Stimulated activated CD4-positive, alpha-beta T cell treated with anti-CD3 and anti-CD28 coated beads, Interleukin-1b, Interleukin-23, amount 100 ng/mL, for 1 hour (primary cell): ENCODE measurements around the gene CEBPB.

Source experiments
- DNase-seq, 2 donors: peaks; one replicate each; pipeline ENCODE4 v3.0.0-alpha.2; 2020; ENCODE audit warnings: low read depth in 2 of 2

CEBPB gene

DNA sequence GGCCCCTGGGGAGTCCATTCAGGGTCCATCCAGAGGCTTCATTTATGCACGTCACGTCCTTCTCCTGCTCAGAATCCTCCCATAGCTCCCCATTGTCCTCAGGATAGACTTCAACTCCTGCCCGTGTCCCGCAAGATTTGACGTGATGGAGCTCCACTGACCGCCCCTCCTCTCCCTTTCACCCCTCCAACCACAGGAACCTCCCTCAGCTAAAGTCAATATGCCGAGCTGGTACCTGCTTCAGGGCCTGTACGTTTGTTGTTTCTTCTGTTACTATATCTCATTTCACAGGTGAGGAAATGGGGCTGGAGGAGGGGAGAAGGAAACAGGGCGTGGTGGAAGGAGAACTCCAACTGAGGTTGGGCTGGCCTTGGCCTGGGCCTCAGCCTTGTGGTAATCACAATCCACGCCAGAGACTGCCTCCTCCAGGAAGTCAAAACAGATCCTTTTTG is 38.6 kb downstream of the CEBPB start:
- DNase-seq: no peak

DNA sequence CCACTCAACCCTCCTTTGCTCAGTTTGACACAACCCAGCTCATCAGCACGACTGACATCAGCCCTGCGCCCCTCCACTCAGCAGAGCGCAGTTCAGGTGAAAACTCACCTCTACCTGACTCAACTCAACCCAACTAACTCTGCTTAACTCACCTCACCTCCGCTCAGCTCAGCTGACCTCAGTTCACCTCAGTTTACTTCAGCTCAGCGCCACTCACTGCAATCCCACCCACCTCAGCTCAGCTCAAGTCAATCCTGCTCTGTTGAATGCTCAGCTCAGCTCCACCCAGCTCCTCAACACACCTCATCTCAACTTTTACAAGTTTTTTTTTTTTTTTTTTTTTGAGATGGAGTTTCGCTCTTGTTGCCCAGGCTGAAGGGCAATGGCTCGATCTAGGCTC is 39.6 kb downstream of the CEBPB start:
- DNase-seq: no peak

DNA sequence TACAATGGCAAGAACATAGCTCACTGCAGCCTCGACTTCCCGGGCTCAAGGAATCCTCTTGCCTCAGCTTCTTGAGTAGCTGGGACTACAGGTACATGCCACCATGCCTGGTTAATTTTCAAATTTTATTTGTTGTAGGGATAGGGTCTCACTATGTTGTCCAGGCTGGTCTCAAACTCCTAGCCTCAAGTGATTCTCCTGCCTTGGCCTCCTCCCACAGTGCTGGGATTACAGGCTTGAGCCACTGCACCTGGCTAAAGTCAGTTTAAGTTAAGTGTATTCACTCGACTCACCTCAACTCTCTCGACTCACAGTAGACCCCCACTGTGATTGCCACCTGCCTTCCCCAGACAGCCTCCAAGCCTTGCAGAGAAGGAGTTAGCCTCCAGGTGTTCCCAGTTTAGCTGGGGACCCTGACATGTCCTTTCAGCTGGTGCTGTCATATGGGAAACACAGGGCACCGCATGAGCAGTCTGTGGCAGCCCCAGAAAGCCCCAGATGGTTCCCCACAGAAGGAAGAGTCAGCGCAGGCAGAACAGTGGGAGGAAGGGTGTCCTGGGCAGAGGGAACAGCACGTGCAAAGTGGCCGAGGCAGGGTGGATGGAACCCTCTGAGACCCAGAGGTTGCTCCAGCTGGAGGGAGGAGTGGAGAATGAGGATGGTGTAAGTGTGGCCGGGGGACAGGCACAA is 40.4 kb downstream of the CEBPB start:
- no peak for DNase-seq

- DNase-seq: no peak
Measured at GRCh38 chr20:50231854-50232253, 41.2 kb downstream of the CEBPB start.

- DNase-seq: no peak
Measured at GRCh38 chr20:50232651-50233324, 42.2 kb downstream of the CEBPB start.

- DNase-seq: no peak
Measured at GRCh38 chr20:50233325-50234212, 42.9 kb downstream of the CEBPB start.

GRCh38 chr20:50234288-50234687 is 43.7 kb downstream of the CEBPB start:
- DNase-seq: no peak

DNA sequence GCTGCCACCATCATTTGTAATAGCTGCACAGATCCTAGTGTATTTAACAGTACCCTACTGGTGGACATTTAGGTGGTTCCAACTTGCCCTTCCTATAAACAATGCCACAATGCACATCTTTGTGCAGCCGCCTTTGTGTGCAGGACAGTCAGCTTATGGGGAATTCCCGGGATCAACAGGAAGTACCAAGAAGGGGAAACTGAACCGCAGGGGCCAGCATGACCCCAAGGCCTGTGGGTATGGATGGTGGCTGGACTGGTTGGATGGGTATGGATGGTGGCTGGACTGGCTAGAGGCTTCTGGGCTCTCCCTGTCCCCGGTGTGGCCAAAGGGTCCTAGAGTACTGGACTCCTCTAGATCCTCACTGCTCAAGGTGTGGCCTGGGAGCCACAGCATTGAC is 46.7 kb downstream of the CEBPB start:
- DNase-seq: no peak

- DNase-seq: no peak
Measured at GRCh38 chr20:50238081-50238800, 47.6 kb downstream of the CEBPB start.

DNA sequence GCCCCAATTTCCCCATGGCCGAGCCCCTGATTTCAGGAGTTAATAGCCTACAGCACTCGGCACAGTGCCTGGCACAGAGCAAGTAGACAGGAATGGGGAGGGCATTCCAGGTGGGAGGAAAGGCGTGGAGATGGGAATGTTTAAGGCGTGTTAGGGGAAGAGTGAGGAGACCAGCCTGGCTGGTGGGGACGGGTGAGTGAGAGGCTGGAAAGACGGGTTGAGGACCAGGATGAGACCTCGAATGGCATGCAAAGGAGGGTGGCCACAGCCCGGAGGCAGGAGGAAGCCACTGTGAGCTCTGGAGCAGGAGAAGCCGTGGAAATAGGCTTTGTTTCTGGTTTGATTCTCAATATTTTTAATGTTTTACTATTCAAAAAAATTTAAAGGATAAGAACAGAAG is 49.5 kb downstream of the CEBPB start:
- no peak for DNase-seq

- no peak for DNase-seq
Measured at GRCh38 chr20:50242178-50242514, 51.5 kb downstream of the CEBPB start.
